HepG2 (cell line): Measurements from ENCODE around the gene ENSA. TPM values are rescaled to one million over a fixed set of nuclear protein-coding genes. Genes with fewer than 3 reads are reported as not detected.

Experiments
- CENPX ChIP-seq: sonication (generic); formaldehyde crosslinking; IDR thresholded peaks from 2 replicates; pipeline ENCODE4 v1.9.0; 2021; ENCODE audit warnings: mild to moderate bottlenecking, missing genetic modification reagents, moderate library complexity
- EP300 ChIP-seq, 3 experiments: sonication (generic) in 1 of 3; formaldehyde crosslinking in 1 of 3; IDR thresholded peaks; 2 replicates each; pipeline versions ENCODE4 v1.5.1 to v1.6.1; 2011 to 2020; ENCODE audit warnings: low read depth in 2 of 3, low read length in 2 of 3, borderline replicate concordance in 1 of 3, improper control_type of control experiment in 1 of 3, mild to moderate bottlenecking in 1 of 3, missing genetic modification reagents in 1 of 3, moderate library complexity in 1 of 3
- FOXP1 ChIP-seq, 2 experiments: fragments of 450-650 bp in 1 of 2; IDR thresholded peaks; 2 replicates each; pipeline ENCODE4 v1.6.1; 2017 to 2018; ENCODE audit warnings: antibody characterized with exemption in 1 of 2
- JUND ChIP-seq: sonication (generic); formaldehyde crosslinking; IDR thresholded peaks from 2 replicates; pipeline ENCODE4 v1.8.0; 2022; ENCODE audit warnings: mild to moderate bottlenecking, missing genetic modification reagents
- KDM1A ChIP-seq: IDR thresholded peaks from 2 replicates; pipeline ENCODE4 v1.6.1; 2016; ENCODE audit warnings: missing compliant biosample characterization
- KDM4B ChIP-seq: sonication (generic); formaldehyde crosslinking; IDR thresholded peaks from 2 replicates; pipeline ENCODE4 v1.4.0; 2020; ENCODE audit warnings: missing genetic modification reagents
- LCORL ChIP-seq, 2 experiments: fragments of 450-650 bp in 1 of 2; sonication (generic) in 1 of 2; formaldehyde crosslinking in 1 of 2; IDR thresholded peaks; 2 replicates each; pipeline versions ENCODE4 v1.5.0 to v1.6.1; 2017 to 2020; ENCODE audit warnings: antibody characterized with exemption in 1 of 2, missing genetic modification reagents in 1 of 2
- MAFK ChIP-seq, 2 experiments: IDR thresholded peaks in 1 of 2; conservative IDR thresholded peaks in 1 of 2; 2 replicates each; pipeline ENCODE4 v1.6.1; 2011; ENCODE audit warnings: improper control_type of control experiment in 2 of 2, low read length in 2 of 2
- RCOR2 ChIP-seq: IDR thresholded peaks from 2 replicates; pipeline ENCODE4 v1.6.1; 2016; ENCODE audit warnings: missing biosample characterization, missing genetic modification reagents
- SOX6 ChIP-seq, 2 experiments: fragments of 450-650 bp in 1 of 2; sonication (generic) in 1 of 2; formaldehyde crosslinking in 1 of 2; IDR thresholded peaks; 2 replicates each; pipeline versions ENCODE4 v1.4.0 to v1.6.1; 2017 to 2020; ENCODE audit warnings: antibody characterized with exemption in 1 of 2, mild to moderate bottlenecking in 1 of 2, missing genetic modification reagents in 1 of 2
- TBX2 ChIP-seq: sonication (generic); formaldehyde crosslinking; IDR thresholded peaks from 2 replicates; pipeline ENCODE4 v1.5.0; 2020; ENCODE audit warnings: missing genetic modification reagents, mild to moderate bottlenecking, borderline replicate concordance
- ZFP36L2 ChIP-seq: sonication (generic); formaldehyde crosslinking; IDR thresholded peaks from 2 replicates; pipeline ENCODE4 v1.4.0; 2020; ENCODE audit warnings: missing genetic modification reagents
- ZNF337 ChIP-seq: sonication (generic); formaldehyde crosslinking; IDR thresholded peaks from 2 replicates; pipeline ENCODE4 v1.5.1; 2020; ENCODE audit warnings: missing genetic modification reagents, low read depth, mild to moderate bottlenecking, borderline replicate concordance
- ZNF460 ChIP-seq: sonication (generic); formaldehyde crosslinking; IDR thresholded peaks from 2 replicates; pipeline ENCODE4 v1.5.1; 2020; ENCODE audit warnings: missing genetic modification reagents, mild to moderate bottlenecking, borderline replicate concordance
- polyA plus RNA-seq, 8 experiments: library from polyadenylated mRNA; depleted of rRNA in 3 of 8; stranded (reverse) in 7 of 8; unstranded in 1 of 8; fragments of >200 nt; fragmentation: Illumina TruSeq in 4 of 8; extraction: Trizol in 4 of 8; gene quantifications; 2 replicates each; pipeline versions ENCODE4 v1.2.1 to v1.2.3, GENCODE V29; 2011 to 2016; ENCODE audit warnings: low read depth in 4 of 8, missing spikeins in 1 of 8, mixed read lengths in 1 of 8; ENCODE audit not compliant: insufficient read depth in 1 of 8
- total RNA-seq, 5 experiments: library from RNA; depleted of rRNA; stranded (reverse); fragments of >200 nt; fragmentation: Illumina TruSeq; extraction: Trizol; gene quantifications; 2 replicates each; pipeline ENCODE4 v1.2.3, GENCODE V29; 2016; ENCODE audit warnings: low read depth in 1 of 5
- TF ChIP-seq, protein P1 (sequence below): sonication (generic); IDR thresholded peaks from 2 replicates; pipeline ENCODE4 v1.6.1; 2016; ENCODE audit warnings: low read depth, borderline replicate concordance
- TF ChIP-seq, protein P2 (sequence below): IDR thresholded peaks from 2 replicates; pipeline ENCODE4 v1.6.1; 2016
- TF ChIP-seq, protein P3 (sequence below): sonication (generic); formaldehyde crosslinking; IDR thresholded peaks from 2 replicates; pipeline ENCODE4 v1.4.0; 2020; ENCODE audit warnings: missing genetic modification reagents
- TF ChIP-seq, protein P4 (sequence below): sonication (generic); formaldehyde crosslinking; IDR thresholded peaks from 2 replicates; pipeline ENCODE4 v1.4.0; 2020; ENCODE audit warnings: missing genetic modification reagents

The ENSA gene
- total and polyA plus RNA-seq, 2 of the 13 experiments (the other 11 are each of a cell fraction or from before 2014, with no cell fraction given) = 54.5 to 111 TPM

DNA sequence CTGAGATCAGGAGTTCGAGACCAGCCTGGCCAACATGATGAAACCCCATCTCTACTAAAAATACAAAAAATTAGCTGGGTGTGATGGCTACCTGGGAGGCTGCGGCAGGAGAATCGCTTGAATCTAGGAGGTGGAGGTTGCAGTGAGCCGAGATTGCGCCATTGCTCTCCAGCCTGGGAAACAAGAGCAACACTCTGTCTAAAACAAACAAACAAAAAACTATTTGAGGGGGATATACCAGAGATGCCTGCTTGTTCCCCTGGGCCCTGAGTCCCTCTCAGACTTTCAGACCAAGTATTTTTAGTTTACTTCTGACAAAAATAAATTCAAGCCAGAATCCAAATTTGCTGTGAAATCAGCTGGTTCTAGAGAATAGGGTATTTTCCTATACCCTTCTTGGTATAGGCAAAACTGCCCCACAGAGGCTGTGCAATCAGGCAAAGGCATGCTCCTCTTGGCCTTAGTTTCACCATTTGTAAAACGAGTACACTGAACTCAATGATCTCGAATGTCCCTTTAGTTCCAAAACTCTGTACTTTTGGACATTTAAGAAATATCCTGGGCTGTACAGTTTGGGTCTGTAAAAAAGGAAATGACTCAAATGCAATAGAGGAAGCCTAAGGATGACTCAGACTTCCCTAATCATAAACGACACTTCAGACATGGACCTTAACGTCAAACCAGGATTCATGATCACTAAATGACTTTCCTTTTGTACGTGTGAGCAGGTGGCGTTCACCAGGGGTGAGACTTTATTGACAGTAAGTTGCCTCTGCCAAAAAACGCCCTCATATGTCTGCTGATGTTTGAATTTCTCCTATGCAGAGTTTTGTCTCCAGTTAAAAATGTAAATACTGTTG, 16.1 kb downstream of the ENSA start (continued):
- TF ChIP-seq, protein P1, sequence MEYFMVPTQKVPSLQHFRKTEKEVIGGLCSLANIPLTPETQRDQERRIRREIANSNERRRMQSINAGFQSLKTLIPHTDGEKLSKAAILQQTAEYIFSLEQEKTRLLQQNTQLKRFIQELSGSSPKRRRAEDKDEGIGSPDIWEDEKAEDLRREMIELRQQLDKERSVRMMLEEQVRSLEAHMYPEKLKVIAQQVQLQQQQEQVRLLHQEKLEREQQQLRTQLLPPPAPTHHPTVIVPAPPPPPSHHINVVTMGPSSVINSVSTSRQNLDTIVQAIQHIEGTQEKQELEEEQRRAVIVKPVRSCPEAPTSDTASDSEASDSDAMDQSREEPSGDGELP = peak; percentile 7; the same call in 1 of the 2 replicates
- no peak for TF ChIP-seq ZNF337 (CRISPR knock-in tag)
- 0 out of 2 replicates have a peak, but pooled peaks have one; percentile 20 for TF ChIP-seq RCOR2 (CRISPR knock-in tag)
- TF ChIP-seq EP300 (IDR thresholded peaks at IDR 0.05; ENCODE audit: low read depth in 2 of 2, low read length in 2 of 2) = peak in 1 of 2 experiments; percentile 64; a peak in 2 of 4 replicates
- TF ChIP-seq EP300 (CRISPR knock-in tag; IDR thresholded peaks at IDR 0.05; ENCODE audit: borderline replicate concordance) = no peak; the same call in 1 of the 2 replicates
- no peak for TF ChIP-seq CENPX (CRISPR knock-in tag)
- 0 out of 2 replicates have a peak, but pooled peaks have one; percentile 25 for TF ChIP-seq TBX2 (CRISPR knock-in tag)
- 0 out of 2 replicates have a peak, but pooled peaks have one; percentile 39 for TF ChIP-seq KDM4B (CRISPR knock-in tag)
- TF ChIP-seq SOX6 (IDR thresholded peaks at IDR 0.05) = no peak
- 0 out of 2 replicates have a peak, but pooled peaks have one; percentile 17 for TF ChIP-seq SOX6 (CRISPR knock-in tag; IDR thresholded peaks at IDR 0.05)
- TF ChIP-seq, protein P2, sequence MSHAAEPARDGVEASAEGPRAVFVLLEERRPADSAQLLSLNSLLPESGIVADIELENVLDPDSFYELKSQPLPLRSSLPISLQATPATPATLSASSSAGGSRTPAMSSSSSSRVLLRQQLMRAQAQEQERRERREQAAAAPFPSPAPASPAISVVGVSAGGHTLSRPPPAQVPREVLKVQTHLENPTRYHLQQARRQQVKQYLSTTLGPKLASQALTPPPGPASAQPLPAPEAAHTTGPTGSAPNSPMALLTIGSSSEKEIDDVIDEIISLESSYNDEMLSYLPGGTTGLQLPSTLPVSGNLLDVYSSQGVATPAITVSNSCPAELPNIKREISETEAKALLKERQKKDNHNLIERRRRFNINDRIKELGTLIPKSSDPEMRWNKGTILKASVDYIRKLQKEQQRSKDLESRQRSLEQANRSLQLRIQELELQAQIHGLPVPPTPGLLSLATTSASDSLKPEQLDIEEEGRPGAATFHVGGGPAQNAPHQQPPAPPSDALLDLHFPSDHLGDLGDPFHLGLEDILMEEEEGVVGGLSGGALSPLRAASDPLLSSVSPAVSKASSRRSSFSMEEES = 0 out of 2 replicates have a peak, but pooled peaks have one; percentile 28
- TF ChIP-seq FOXP1 (IDR thresholded peaks at IDR 0.05) = no peak
- peak; percentile 54 for TF ChIP-seq FOXP1 (CRISPR knock-in tag; IDR thresholded peaks at IDR 0.05)
- TF ChIP-seq ZNF460 (CRISPR knock-in tag) = 0 out of 2 replicates have a peak, but pooled peaks have one; percentile 27
- TF ChIP-seq, protein P3, sequence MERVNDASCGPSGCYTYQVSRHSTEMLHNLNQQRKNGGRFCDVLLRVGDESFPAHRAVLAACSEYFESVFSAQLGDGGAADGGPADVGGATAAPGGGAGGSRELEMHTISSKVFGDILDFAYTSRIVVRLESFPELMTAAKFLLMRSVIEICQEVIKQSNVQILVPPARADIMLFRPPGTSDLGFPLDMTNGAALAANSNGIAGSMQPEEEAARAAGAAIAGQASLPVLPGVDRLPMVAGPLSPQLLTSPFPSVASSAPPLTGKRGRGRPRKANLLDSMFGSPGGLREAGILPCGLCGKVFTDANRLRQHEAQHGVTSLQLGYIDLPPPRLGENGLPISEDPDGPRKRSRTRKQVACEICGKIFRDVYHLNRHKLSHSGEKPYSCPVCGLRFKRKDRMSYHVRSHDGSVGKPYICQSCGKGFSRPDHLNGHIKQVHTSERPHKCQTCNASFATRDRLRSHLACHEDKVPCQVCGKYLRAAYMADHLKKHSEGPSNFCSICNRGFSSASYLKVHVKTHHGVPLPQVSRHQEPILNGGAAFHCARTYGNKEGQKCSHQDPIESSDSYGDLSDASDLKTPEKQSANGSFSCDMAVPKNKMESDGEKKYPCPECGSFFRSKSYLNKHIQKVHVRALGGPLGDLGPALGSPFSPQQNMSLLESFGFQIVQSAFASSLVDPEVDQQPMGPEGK (CRISPR knock-in tag) = no peak
- 0 out of 4 replicates have a peak, but pooled peaks of 1 of the 2 experiments have one; percentile 2 for TF ChIP-seq MAFK (conservative IDR thresholded peaks at IDR 0.05 in 1 of 2, IDR thresholded peaks at IDR 0.05 in 1 of 2; ENCODE audit: low read length in 2 of 2)
- TF ChIP-seq, protein P4, sequence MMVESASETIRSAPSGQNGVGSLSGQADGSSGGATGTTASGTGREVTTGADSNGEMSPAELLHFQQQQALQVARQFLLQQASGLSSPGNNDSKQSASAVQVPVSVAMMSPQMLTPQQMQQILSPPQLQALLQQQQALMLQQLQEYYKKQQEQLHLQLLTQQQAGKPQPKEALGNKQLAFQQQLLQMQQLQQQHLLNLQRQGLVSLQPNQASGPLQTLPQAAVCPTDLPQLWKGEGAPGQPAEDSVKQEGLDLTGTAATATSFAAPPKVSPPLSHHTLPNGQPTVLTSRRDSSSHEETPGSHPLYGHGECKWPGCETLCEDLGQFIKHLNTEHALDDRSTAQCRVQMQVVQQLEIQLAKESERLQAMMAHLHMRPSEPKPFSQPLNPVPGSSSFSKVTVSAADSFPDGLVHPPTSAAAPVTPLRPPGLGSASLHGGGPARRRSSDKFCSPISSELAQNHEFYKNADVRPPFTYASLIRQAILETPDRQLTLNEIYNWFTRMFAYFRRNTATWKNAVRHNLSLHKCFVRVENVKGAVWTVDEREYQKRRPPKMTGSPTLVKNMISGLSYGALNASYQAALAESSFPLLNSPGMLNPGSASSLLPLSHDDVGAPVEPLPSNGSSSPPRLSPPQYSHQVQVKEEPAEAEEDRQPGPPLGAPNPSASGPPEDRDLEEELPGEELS (CRISPR knock-in tag) = peak; percentile 67
- peak; percentile 64; the same call in 1 of the 2 replicates for TF ChIP-seq JUND (CRISPR knock-in tag)
- TF ChIP-seq ZFP36L2 (CRISPR knock-in tag) = no peak
- TF ChIP-seq LCORL (IDR thresholded peaks at IDR 0.05) = no peak
- peak; percentile 76 for TF ChIP-seq LCORL (CRISPR knock-in tag; IDR thresholded peaks at IDR 0.05)
- no peak for TF ChIP-seq KDM1A (CRISPR knock-in tag)
